Gastroesophageal sphincter (tissue), 4 donors: ENCODE results near the gene RNF141. TPM values are rescaled to one million over a fixed set of nuclear protein-coding genes. Genes with fewer than 3 reads are reported as not detected.

Source experiments
- ATAC-seq: fragments of 150-250 bp; one replicate; pipeline ENCODE4 v1.9.1; 2016; ENCODE audit warnings: mild to moderate bottlenecking, moderate library complexity
- H3K27ac ChIP-seq, 4 donors: fragments of 200-600 bp; sonication (generic) in 3 of 4; 1 replicate in 3 of 4; 2 replicates in 1 of 4; pipeline ENCODE4 v1.5.1; 2016 to 2019
- H3K27me3 ChIP-seq: fragments of 200-600 bp; sonication (generic); one replicate; pipeline ENCODE4 v1.5.1; 2019
- H3K36me3 ChIP-seq, 2 donors: fragments of 200-600 bp; sonication (generic); one replicate each; pipeline ENCODE4 v1.5.1; 2019; ENCODE audit warnings: control low read depth in 1 of 2
- H3K4me1 ChIP-seq, 3 donors: fragments of 200-600 bp; sonication (generic); 1 replicate in 2 of 3; 2 replicates in 1 of 3; pipeline ENCODE4 v1.5.1; 2016 to 2019; ENCODE audit warnings: control low read depth in 2 of 3
- H3K4me3 ChIP-seq, 2 donors: fragments of 200-600 bp; sonication (generic); one replicate each; pipeline ENCODE4 v1.5.1; 2019; ENCODE audit warnings: mild to moderate bottlenecking in 1 of 2, moderate library complexity in 1 of 2
- H3K9me3 ChIP-seq, 3 donors: fragments of 200-600 bp; sonication (generic); one replicate each; pipeline ENCODE4 v1.5.1; 2017 to 2019; ENCODE audit warnings: control low read depth in 2 of 3
- EP300 ChIP-seq: sonication (generic); formaldehyde crosslinking; IDR thresholded peaks from one replicate; pipeline ENCODE4 v1.6.1; 2017; ENCODE audit warnings: antibody characterized with exemption, mild to moderate bottlenecking
- POLR2A ChIP-seq, 2 donors: fragments of 450-650 bp; IDR thresholded peaks; one replicate each; pipeline ENCODE4 v1.6.1; 2017; ENCODE audit warnings: antibody characterized with exemption in 2 of 2, mild to moderate bottlenecking in 2 of 2, moderate library complexity in 1 of 2
- POLR2AphosphoS5 ChIP-seq: sonication (generic); formaldehyde crosslinking; IDR thresholded peaks from one replicate; pipeline ENCODE4 v1.6.1; 2017; ENCODE audit warnings: antibody characterized with exemption
- WGBS, 2 donors: methylation state at CpG; one replicate each; pipeline ENCODE4 v1.1.5; 2018; ENCODE audit warnings: low coverage in 1 of 2; 5-methylcytosine and 5-hydroxymethylcytosine counted together
- total RNA-seq, 4 donors: library from RNA; depleted of rRNA; stranded (reverse); fragments of >200 nt; gene quantifications; one replicate each; pipeline ENCODE4 v1.1.0, GENCODE V29; 2016
- TF ChIP-seq, protein P1 (sequence below), 4 experiments: fragments of 200-600 bp in 2 of 4; fragments of 450-650 bp in 2 of 4; sonication (generic) in 1 of 4; IDR thresholded peaks; one replicate each; pipeline ENCODE4 v1.5.1; 2017 to 2019; ENCODE audit warnings: antibody characterized with exemption in 4 of 4, mild to moderate bottlenecking in 2 of 4, moderate library complexity in 2 of 4

The RNF141 gene
- total RNA-seq, 4 donors from 2014 or later = 28.4 to 44.8 (median 38.1) TPM

DNA sequence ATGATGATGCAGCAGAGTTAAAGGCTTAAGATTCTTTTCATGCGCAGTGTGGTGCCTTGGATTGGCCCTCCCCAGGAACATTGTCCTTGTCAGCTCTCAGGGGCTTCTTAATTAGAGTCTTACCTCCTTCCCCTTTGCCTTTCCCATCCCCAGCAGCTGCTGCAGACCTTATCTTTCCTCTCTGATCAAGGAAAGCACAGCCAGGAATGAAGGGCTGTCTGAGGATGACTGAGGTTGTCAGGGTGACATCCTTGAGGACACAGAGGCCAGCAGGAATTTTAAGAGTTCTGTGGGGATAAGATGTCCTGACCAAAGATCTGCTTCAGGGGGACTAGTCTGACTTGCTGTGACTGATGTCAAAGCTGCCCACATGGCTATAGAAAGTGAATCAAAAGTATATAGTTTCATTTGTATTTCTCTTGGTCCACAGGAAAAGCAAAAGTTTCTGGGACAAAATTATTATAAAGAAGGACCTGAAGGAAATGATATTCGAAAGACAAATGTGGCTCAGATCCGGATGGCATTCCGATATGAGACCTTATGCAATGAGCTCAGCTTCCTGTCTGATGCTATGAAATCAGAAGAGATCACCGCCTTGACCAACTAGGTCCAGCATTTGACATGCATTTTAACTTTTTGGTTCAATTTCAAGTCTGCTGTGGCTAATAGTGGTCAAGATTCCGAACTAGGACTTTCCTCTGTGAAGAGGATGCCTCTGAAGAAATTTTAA, 35.5 kb downstream of the RNF141 start:
- Histone ChIP-seq H3K36me3 (peaks cover 0 to 38% of the 10 kb centered on the region in 2 donors), H3K27me3 (no peaks in the 10 kb centered on the region), H3K4me3 (no peak overlapping the region), H3K27ac (no peak overlapping the region), H3K4me1 (no peaks in the 10 kb centered on the region), H3K9me3 (no peaks in the 10 kb centered on the region)
- TF ChIP-seq, protein P1, sequence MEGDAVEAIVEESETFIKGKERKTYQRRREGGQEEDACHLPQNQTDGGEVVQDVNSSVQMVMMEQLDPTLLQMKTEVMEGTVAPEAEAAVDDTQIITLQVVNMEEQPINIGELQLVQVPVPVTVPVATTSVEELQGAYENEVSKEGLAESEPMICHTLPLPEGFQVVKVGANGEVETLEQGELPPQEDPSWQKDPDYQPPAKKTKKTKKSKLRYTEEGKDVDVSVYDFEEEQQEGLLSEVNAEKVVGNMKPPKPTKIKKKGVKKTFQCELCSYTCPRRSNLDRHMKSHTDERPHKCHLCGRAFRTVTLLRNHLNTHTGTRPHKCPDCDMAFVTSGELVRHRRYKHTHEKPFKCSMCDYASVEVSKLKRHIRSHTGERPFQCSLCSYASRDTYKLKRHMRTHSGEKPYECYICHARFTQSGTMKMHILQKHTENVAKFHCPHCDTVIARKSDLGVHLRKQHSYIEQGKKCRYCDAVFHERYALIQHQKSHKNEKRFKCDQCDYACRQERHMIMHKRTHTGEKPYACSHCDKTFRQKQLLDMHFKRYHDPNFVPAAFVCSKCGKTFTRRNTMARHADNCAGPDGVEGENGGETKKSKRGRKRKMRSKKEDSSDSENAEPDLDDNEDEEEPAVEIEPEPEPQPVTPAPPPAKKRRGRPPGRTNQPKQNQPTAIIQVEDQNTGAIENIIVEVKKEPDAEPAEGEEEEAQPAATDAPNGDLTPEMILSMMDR (IDR thresholded peaks at IDR 0.05) = no peak
- TF ChIP-seq EP300 (no peak), POLR2A (IDR thresholded peaks at IDR 0.05) (no peak), POLR2AphosphoS5 (no peak)
- no peak for ATAC-seq
- 82 to 92% methylated on average over 4 to 5 of the region's 6 CpGs for WGBS, 2 donors

DNA sequence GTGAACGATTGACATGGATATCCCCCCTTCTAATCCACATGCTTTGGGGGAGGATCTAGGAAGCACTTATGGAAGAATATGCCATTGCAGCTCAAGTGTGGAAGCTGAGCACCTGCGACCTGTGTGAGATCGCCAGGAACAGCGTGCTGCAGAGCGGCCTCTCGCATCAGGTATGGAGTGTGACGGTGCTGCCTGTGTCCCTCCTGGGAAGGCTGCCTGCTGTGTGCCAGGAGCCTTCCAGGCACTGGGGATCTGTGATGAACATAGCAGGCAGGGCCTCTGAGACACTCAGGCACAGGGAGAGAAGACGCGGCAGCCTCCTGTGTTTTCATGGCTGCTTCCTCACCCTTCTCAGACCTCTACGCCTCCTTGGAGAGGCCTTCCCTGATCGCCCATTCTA, 36.5 kb downstream of the RNF141 start:
- WGBS, 2 donors = 91 to 100% methylated on average over 3 to 5 of the region's 11 CpGs
- Histone ChIP-seq H3K4me1 (no peaks in the 10 kb centered on the region), H3K9me3 (no peaks in the 10 kb centered on the region), H3K27me3 (no peaks in the 10 kb centered on the region), H3K36me3 (peaks cover 0 to 47% of the 10 kb centered on the region in 2 donors), H3K4me3 (no peak overlapping the region), H3K27ac (no peak overlapping the region)
- TF ChIP-seq, protein P1 (IDR thresholded peaks at IDR 0.05) = no peak
- TF ChIP-seq POLR2A (IDR thresholded peaks at IDR 0.05) = no peak
- TF ChIP-seq EP300 = no peak
- TF ChIP-seq POLR2AphosphoS5 = no peak
- ATAC-seq = no peak

DNA sequence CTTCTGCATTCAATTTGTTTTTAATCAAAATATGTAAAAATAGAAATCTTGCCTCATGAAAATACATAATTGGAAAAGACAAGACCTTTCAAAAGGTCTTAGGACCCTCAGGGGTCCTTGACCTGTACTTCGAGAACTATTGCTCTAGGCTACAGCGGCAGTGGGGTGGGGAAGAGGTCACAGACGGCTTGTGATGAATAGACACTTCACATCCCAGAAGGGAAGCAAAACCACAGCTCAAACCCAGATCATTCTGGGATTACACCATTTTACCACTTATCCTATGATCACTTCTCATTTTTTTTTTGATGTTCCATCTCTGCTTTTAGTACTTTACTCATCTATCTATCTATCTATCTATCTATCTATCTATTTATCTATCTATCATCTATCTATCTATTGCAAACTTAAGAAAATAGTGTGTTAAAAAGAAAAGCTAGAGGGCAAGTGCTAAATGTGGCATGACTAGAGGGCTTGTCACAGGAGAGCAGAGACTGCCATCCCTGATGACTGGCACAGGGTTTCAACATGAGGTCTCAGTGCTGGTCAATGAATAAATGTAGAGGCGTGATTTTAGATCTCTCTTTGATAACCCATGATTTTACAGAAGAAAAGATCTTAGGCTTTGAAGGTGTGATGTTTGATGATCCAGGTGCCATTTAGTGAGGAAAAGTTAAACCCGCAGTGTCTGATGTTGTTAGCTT, 37.1 kb downstream of the RNF141 start:
- no peaks in the 10 kb centered on the region for H3K27me3 ChIP-seq
- no peaks in the 10 kb centered on the region for H3K9me3 ChIP-seq
- H3K36me3 ChIP-seq = peaks cover 0 to 49% of the 10 kb centered on the region in 2 donors
- H3K4me1 ChIP-seq = no peaks in the 10 kb centered on the region
- H3K4me3 ChIP-seq = no peak overlapping the region
- no peak overlapping the region for H3K27ac ChIP-seq
- TF ChIP-seq POLR2AphosphoS5 (no peak), POLR2A (IDR thresholded peaks at IDR 0.05) (no peak), EP300 (no peak)
- TF ChIP-seq, protein P1 (IDR thresholded peaks at IDR 0.05) = no peak
- no peak for ATAC-seq
- 86 to 100% methylated on average over 1 to 5 of the region's 5 CpGs for WGBS, 2 donors

DNA sequence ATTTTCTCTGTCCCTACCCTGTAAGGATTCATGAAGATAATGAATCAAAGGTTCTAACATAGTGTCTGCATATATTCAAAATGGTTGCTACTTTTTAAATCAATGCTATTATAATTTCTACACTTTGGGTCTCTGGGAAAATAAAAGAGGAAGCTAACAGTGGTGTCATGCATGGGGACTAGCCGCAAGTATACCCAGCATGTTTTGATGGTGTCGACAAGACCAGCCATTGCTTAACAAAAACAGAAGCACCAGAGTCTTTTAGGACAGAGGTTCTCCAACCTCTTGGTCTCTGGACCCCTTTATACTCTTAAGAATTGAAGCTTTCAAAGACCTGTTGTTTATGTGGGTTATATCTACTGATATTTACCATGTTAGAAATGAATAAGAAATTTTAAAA, 37.8 kb downstream of the RNF141 start:
- Histone ChIP-seq H3K27ac (no peak overlapping the region), H3K9me3 (no peaks in the 10 kb centered on the region), H3K36me3 (peaks cover 0 to 56% of the 10 kb centered on the region in 2 donors), H3K4me1 (no peaks in the 10 kb centered on the region), H3K27me3 (no peaks in the 10 kb centered on the region), H3K4me3 (no peak overlapping the region)
- no peak for ATAC-seq
- 79 to 85% methylated on average over 2 of the region's 2 CpGs for WGBS, 2 donors
- TF ChIP-seq POLR2A (IDR thresholded peaks at IDR 0.05) = no peak
- TF ChIP-seq, protein P1 (IDR thresholded peaks at IDR 0.05) = no peak
- TF ChIP-seq EP300 = no peak
- TF ChIP-seq POLR2AphosphoS5 = no peak
